GM19467 (cell line): ENCODE data around the gene SH3TC1.

ENCODE experiments used
- ATAC-seq: cut with Tn5 transposase; IDR thresholded peaks from one replicate; pipeline ENCODE4 v1.9.1; 2021; ENCODE audit warnings: mild to moderate bottlenecking, moderate library complexity; ENCODE audit not compliant: unreplicated experiment

Gene SH3TC1

GRCh38 chr4:8198206-8198905 lies 734 bp upstream of the SH3TC1 start:
- ATAC-seq, result no peak

GRCh38 chr4:8199594-8200301 lies 658 bp downstream of the SH3TC1 start:
- ATAC-seq, result no peak

- no peak for ATAC-seq
Measured at GRCh38 chr4:8200302-8200975, 1.3 kb downstream of the SH3TC1 start.

- ATAC-seq, result peak; percentile 23
Measured at GRCh38 chr4:8201321-8201781, 2.3 kb downstream of the SH3TC1 start.

GRCh38 chr4:8202108-8203051 lies 3.3 kb downstream of the SH3TC1 start:
- ATAC-seq, result no peak

DNA sequence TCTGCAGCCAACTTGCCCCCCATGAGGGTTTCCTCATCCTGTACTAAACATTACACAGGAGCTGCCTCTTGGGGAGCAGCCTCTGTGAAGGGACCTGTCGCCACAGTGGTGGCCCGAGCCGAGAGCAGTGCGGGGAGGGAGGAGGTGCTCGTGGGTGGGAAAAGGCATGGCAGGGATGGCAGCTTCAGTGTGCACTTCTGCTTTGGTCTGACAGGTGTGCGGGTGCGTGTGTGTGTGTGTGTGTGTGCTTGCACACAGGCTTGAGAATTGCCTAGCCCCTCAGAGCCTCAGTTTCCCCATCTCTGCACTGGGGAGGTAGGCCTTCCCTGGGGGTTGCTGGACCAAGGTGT lies 3.9 kb downstream of the SH3TC1 start:
- no peak for ATAC-seq

DNA sequence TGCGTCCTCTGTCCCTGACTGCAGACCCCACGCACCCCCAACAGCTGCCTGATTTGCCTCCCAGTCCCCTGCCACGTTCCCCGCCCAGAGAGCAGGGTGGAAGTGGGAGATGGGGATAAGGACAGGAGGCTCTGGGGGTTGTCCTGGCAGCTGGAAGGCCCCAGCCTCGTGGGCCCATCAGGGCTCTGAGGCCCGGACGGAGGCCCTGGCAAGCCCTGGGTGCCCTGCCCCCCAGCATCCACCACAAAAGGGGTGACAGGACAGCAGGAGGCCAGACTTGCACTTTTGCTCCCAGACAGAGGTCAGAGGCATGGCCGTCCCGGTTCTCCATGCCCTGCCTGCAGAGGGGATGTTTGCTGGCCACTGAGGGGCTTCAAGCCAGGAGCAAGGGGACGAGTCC lies 4.7 kb downstream of the SH3TC1 start:
- ATAC-seq, result no peak

DNA sequence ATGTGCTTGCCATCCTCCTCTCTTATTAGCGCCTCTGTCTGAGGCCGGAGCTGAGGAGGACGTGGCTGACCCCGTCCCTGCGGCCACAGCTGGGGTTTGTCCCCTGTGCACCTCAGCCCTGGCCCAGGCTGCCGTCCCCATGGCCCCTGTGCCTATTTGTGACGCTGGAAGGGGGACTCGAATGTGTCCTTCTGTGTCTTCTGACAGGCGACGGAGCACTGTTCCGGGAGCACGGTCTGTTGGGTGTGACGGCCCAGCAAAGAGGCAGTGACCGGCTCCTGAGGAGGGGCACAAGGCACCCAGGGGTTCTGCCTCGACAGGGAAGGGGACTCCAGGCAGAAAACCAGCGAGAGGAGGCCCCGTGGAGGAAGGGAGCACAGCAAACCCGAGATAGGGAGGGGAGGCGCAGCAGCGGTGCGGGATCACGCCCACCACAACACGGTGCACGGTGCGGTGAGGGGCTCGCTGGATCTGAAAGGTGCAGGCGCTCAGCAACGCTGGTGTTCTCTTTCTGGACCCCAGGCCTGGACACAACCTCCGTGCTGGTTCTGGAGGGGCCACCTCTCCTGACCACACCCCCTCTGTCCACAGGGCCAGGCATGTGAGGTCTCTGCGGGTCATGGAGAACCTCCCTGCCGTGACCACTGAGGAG lies 5.6 kb downstream of the SH3TC1 start:
- ATAC-seq, result no peak

- ATAC-seq, result no peak
Measured at GRCh38 chr4:8205241-8205707, 6.2 kb downstream of the SH3TC1 start.

DNA sequence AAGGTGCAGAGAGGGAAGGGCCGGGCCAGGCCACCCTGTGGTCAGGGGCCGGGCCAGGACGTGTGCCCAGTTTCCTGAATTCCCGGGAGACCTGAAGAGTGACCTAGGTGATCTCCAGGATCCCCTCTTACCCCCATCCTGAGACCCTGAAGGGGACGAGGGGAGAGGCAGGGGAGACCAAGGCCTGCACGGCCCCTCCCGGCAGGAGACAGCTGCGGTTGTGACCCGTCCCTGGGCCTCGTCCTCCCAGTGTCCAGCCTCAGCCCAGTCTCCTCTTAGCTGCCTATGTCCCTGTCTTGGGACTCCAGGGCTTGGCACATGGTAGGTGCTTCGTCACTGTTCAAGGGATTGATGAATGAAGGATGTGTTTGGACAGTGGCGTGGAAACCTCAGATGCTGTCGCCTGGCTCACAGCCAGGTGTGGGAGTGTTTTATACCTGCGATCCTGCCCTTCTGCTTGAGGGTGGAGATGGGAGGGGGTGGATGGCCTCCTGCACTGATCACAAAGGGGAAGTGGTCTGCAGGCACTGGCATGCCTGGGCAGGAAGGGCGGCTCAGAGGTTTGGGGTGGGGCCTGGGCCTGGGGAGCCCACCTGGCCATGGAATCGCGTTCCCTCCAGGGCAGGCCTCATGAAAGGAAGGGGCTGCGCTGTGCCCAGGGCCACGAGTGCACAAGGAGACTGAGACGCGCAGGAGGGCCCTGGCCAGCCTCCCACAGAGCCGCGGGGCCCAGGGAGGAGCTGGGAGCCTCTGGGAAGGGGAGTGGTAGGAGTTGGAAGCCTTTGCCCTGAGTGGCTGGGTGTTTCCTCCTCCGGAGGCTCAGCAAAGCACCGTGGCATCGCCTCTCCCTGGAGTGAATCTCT lies 6.9 kb downstream of the SH3TC1 start:
- ATAC-seq, result no peak

- no peak for ATAC-seq
Measured at GRCh38 chr4:8207314-8207713, 8.2 kb downstream of the SH3TC1 start.

DNA sequence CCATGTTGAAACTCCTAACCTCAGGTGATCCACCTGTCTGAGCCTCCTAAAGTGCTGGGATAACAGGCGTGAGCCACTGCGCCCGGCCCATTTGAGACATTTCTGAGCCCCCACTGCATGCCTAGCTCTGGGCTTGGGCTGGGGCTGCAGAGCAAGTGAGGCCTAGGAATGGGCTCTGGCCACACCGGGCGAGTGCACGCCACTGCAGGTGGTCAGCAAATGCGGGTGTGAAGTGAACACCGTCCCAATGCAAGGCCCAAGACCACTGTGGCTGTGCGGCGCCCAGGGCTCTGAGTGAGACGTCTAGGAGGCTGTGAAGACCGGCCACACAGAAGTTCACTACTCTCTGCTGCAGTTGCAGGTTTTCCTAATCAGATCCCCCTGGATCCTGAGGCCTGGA lies 9.5 kb downstream of the SH3TC1 start:
- ATAC-seq, result no peak

GRCh38 chr4:8209181-8209874 lies 10.2 kb downstream of the SH3TC1 start:
- ATAC-seq, result no peak

DNA sequence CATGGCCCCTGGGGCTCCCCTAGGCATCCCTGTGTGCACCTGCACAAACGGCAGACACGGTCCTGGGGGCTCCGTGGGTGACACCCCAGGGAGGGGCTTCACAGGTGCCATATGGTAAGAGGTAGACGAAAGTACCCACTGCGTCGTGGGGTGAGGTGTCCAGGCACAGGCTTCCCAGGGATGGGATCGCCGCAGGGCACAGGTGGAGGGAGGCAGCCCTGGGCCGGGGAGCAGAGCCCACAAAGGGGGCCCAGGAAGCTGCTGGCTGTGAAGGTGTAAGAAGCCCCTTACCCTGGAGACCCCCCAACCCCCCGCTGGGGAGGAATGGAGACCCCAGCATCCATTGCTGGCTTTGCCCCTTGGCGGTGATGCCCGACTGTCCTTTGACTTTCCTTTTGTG lies 10.9 kb downstream of the SH3TC1 start:
- no peak for ATAC-seq

DNA sequence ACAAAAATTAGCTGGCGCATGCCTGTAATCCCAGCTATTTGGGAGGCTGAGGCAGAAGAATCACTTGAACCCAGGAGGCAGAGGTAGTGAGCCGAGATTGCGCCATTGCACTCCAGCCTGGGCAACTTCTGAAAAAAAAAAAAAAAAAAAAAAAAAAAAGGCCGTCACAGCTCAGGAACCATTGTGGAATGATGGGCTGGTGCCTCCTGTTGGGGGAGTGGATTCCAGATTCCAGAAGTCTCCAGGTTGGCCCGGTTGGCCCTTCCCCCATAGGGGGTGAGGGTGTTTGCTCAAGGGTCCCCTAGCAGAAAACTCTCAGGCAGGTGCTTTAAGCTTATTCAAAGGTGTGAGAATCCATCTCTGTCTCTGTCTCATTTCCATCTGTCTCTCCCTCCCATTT lies 11.5 kb downstream of the SH3TC1 start:
- no peak for ATAC-seq

- ATAC-seq, result no peak
Measured at GRCh38 chr4:8211251-8211650, 12.2 kb downstream of the SH3TC1 start.

- ATAC-seq, result no peak
Measured at GRCh38 chr4:8211737-8212581, 12.9 kb downstream of the SH3TC1 start.

DNA sequence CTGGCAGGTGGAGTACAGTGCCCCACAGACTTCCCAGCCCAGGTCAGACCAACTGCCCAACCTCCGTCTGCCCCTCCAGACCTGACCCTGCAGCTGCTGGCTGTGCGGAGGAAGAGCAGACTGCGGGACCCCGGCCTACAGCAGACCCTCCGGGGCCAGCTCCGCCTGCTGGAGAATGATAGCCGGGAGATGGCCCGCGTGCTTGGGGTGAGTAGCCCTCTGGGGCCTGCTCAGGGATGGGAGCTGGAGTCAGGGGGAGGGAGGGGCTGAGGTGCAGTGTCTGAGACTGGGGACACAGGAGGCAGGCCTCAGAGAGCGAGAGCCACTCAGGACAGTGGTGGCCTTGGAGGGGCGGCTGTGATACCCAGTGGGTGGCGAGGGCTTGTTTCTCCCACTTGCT lies 13.5 kb downstream of the SH3TC1 start:
- no peak for ATAC-seq
